HCT116 (cell line): ENCODE measurements around the gene CENPF. TPM values are rescaled to one million over a fixed set of nuclear protein-coding genes. Genes with fewer than 3 reads are reported as not detected.
A peak's percentile ranks its signal among the peaks of the same experiment; 100 is the strongest.

Source experiments
- ATAC-seq: fragments of 200-7000 bp; cut with Tn5 transposase; 2 replicates; pipeline ENCODE4 v1.9.1; 2020; ENCODE audit warnings: mild to moderate bottlenecking, moderate library complexity
- BruUV-seq: library from RNA; stranded (reverse); fragments of 400-500 nt; replicated peaks from 2 replicates; lab custom pipeline; 2021; lab: Mats Ljungman, UMichigan
- CTCF ChIA-PET: fragments of 300-600 bp; sonication (Branson Sonifier 250); formaldehyde crosslinking; loops from one replicate; lab custom pipeline; 2021; ENCODE audit warnings: antibody characterized with exemption; lab: Charles Lee
- POLR2A ChIA-PET: fragments of 300-600, 350-600 bp; sonication (Branson Sonifier 250); formaldehyde crosslinking; loops from one replicate; lab custom pipeline; 2021; ENCODE audit warnings: antibody characterized with exemption; lab: Charles Lee
- RAD21 ChIA-PET, 2 experiments: fragments of 300-600 bp; sonication (Branson Sonifier 250); formaldehyde crosslinking; loops; one replicate each; lab custom pipeline; 2023; ENCODE audit warnings: low total read pairs in 2 of 2; ENCODE audit not compliant: uncharacterized antibody in 2 of 2, unreplicated experiment in 2 of 2, low non-redundant PET in 1 of 2; lab: Charles Lee
- DNase-seq: peaks from one replicate; pipeline ENCODE4 v3.0.0-alpha.2; 2010; ENCODE audit warnings: low read depth, low spot score
- H2AFZ ChIP-seq: fragments of 200-600 bp; shearing (Covaris generic), sonication (generic); 2 replicates; pipeline ENCODE4 v1.6.1; 2017; ENCODE audit warnings: low read depth, mixed run types, mixed read lengths, antibody characterized with exemption, low read length; ENCODE audit not compliant: poor library complexity, severe bottlenecking
- H3K27ac ChIP-seq: 2 replicates; pipeline ENCODE4 v1.5.1; 2012; ENCODE audit warnings: low read depth, low read length
- H3K27me3 ChIP-seq: fragments of 200-600 bp; sonication (generic); 2 replicates; pipeline ENCODE4 v1.6.1; 2016; ENCODE audit warnings: mixed run types, low read length, mixed read lengths; ENCODE audit not compliant: insufficient read depth
- H3K36me3 ChIP-seq, 2 experiments: fragments of 200-500 bp in 1 of 2; fragments of 200-600 bp in 1 of 2; sonication (Bioruptor generic) in 1 of 2; sonication (generic) in 1 of 2; 2 replicates each; pipeline versions ENCODE4 v1.5.1 to v1.6.1; 2014 to 2016; ENCODE audit warnings: low read length in 2 of 2, inconsistent platforms in 1 of 2, mixed read lengths in 1 of 2, mixed run types in 1 of 2; ENCODE audit not compliant: insufficient read depth in 2 of 2, control insufficient read depth in 1 of 2
- H3K4me1 ChIP-seq, 2 experiments: fragments of 200-600 bp in 1 of 2; sonication (generic) in 1 of 2; 2 replicates each; pipeline versions ENCODE4 v1.5.1 to v1.6.1; 2012 to 2017; ENCODE audit warnings: low read length in 2 of 2, inconsistent platforms in 1 of 2, mild to moderate bottlenecking in 1 of 2, mixed read lengths in 1 of 2, mixed run types in 1 of 2, moderate library complexity in 1 of 2; ENCODE audit not compliant: insufficient read depth in 2 of 2, control insufficient read depth in 1 of 2
- H3K4me2 ChIP-seq: fragments of 200-600 bp; sonication (generic); 2 replicates; pipeline ENCODE4 v1.6.1; 2017; ENCODE audit warnings: mixed run types, low read length, mixed read lengths
- H3K4me3 ChIP-seq, 2 experiments: fragments of 200-600 bp in 1 of 2; sonication (generic) in 1 of 2; replicated peaks in 1 of 2; 2 replicates each; pipeline ENCODE4 v1.5.1; 2011 to 2016; ENCODE audit warnings: low read length in 2 of 2, control low read depth in 1 of 2, low read depth in 1 of 2, mild to moderate bottlenecking in 1 of 2, mixed read lengths in 1 of 2, mixed run types in 1 of 2
- H3K79me2 ChIP-seq: fragments of 200-600 bp; sonication (generic); 2 replicates; pipeline ENCODE4 v1.6.1; 2017; ENCODE audit warnings: mild to moderate bottlenecking, mixed run types, low read length, moderate library complexity, mixed read lengths; ENCODE audit not compliant: insufficient read depth
- H3K9ac ChIP-seq: fragments of 200-600 bp; sonication (generic); 2 replicates; pipeline ENCODE4 v1.6.1; 2016; ENCODE audit warnings: low read length, mixed read lengths
- H3K9me2 ChIP-seq: fragments of 200-600 bp; sonication (generic), shearing (Covaris generic); 2 replicates; pipeline ENCODE4 v1.6.1; 2017; ENCODE audit warnings: mixed run types, mild to moderate bottlenecking, moderate library complexity; ENCODE audit not compliant: insufficient read depth
- H3K9me3 ChIP-seq, 2 experiments: fragments of 200-500 bp in 1 of 2; fragments of 200-600 bp in 1 of 2; sonication (Bioruptor generic) in 1 of 2; sonication (generic) in 1 of 2; 2 replicates each; pipeline ENCODE4 v1.6.1; 2014 to 2017; ENCODE audit warnings: low read length in 2 of 2, mixed read lengths in 2 of 2, inconsistent platforms in 1 of 2, low read depth in 1 of 2, mild to moderate bottlenecking in 1 of 2, mixed run types in 1 of 2, moderate library complexity in 1 of 2; ENCODE audit not compliant: control insufficient read depth in 1 of 2, insufficient read depth in 1 of 2
- H4K20me1 ChIP-seq: fragments of 200-600 bp; sonication (generic), shearing (Covaris generic); 2 replicates; pipeline ENCODE4 v1.6.1; 2017; ENCODE audit warnings: mixed run types, mild to moderate bottlenecking, moderate library complexity; ENCODE audit not compliant: insufficient read depth
- CBX3 ChIP-seq: IDR thresholded peaks from 2 replicates; pipeline ENCODE4 v1.6.1; 2012; ENCODE audit warnings: low read depth
- CEBPB ChIP-seq: IDR thresholded peaks from 2 replicates; pipeline ENCODE4 v1.6.1; 2012; ENCODE audit warnings: low read depth
- EGR1 ChIP-seq: IDR thresholded peaks from 2 replicates; pipeline ENCODE4 v1.6.1; 2012; ENCODE audit warnings: low read depth
- ELF1 ChIP-seq: IDR thresholded peaks from 2 replicates; pipeline ENCODE4 v1.6.1; 2012; ENCODE audit warnings: low read depth, borderline replicate concordance
- EZH2 ChIP-seq: fragments of 200-600 bp; sonication (generic); IDR thresholded peaks from 2 replicates; pipeline ENCODE4 v1.6.1; 2017; ENCODE audit warnings: antibody characterized with exemption, mixed run types
- FOSL1 ChIP-seq: IDR thresholded peaks from 2 replicates; pipeline ENCODE4 v1.6.1; 2012; ENCODE audit warnings: low read depth
- POLR2AphosphoS5 ChIP-seq: IDR thresholded peaks from 2 replicates; pipeline ENCODE4 v1.6.1; 2011; ENCODE audit warnings: mild to moderate bottlenecking, low read depth, low read length, moderate library complexity
- RAD21 ChIP-seq: IDR thresholded peaks from 2 replicates; pipeline ENCODE4 v1.6.1; 2012; ENCODE audit warnings: low read depth, mild to moderate bottlenecking
- SRF ChIP-seq: IDR thresholded peaks from 2 replicates; pipeline ENCODE4 v1.6.1; 2012; ENCODE audit warnings: low read depth
- YY1 ChIP-seq: IDR thresholded peaks from 2 replicates; pipeline ENCODE4 v1.6.1; 2011; ENCODE audit warnings: low read length, low read depth, moderate library complexity, mild to moderate bottlenecking; ENCODE audit not compliant: insufficient replicate concordance; ENCODE audit errors: extremely low read depth
- intact Hi-C: fragments of 100-400 bp; cut with micrococcal nuclease; formaldehyde crosslinking; loops from 2 replicates; pipeline ENCODE4 v1.10.0; 2022
- total RNA-seq: library from RNA; stranded (reverse); gene quantifications from one replicate; pipeline ENCODE4 v1.2.1, GENCODE V29; 2021; ENCODE audit not compliant: unreplicated experiment
- TF ChIP-seq, protein P1 (sequence below): IDR thresholded peaks from 2 replicates; pipeline ENCODE4 v1.6.1; 2011; ENCODE audit warnings: mild to moderate bottlenecking, low read length, moderate library complexity; ENCODE audit not compliant: insufficient replicate concordance; ENCODE audit errors: extremely low read depth
- TF ChIP-seq, protein P2 (sequence below): IDR thresholded peaks from 2 replicates; pipeline ENCODE4 v1.6.1; 2012
- TF ChIP-seq, protein P3 (sequence below): IDR thresholded peaks from 2 replicates; pipeline ENCODE4 v1.6.1; 2012; ENCODE audit warnings: low read depth

The CENPF gene
- total RNA-seq, 1 experiment from 2014 or later: 120 TPM

DNA sequence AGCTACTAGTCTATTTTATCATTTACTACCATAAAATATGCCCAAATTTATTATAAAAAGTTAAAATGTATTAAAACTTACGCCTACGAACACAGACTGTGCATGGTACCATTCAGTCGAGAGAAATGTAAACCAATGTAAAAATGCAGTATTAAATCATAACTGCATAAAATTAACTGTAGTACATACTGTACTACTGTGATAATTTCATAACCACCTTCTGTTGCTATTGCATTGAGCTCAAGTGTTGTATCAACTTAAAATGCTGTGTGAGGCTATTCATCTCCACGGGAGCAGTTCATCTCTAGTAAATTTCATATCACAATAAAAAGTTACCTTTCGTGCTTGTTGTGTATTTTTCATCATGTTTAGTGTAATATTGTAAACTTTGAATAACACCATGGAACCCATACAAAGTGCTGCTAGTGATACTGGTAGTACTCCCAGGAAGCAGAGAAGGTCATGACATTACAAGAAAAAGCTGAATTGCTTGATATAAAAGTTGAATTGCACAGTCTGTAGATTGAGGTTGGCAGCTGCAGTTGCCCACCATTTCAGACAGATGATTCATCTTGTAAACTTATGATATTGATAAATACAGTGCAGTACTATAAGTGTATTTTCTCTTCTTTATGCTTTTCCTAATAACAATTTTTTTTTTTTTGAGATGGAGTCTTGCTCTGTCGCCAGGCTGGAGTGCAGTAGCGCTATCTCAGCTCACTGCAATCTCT is 19.0 kb upstream of the CENPF start (continued):
- TF ChIP-seq, protein P1, sequence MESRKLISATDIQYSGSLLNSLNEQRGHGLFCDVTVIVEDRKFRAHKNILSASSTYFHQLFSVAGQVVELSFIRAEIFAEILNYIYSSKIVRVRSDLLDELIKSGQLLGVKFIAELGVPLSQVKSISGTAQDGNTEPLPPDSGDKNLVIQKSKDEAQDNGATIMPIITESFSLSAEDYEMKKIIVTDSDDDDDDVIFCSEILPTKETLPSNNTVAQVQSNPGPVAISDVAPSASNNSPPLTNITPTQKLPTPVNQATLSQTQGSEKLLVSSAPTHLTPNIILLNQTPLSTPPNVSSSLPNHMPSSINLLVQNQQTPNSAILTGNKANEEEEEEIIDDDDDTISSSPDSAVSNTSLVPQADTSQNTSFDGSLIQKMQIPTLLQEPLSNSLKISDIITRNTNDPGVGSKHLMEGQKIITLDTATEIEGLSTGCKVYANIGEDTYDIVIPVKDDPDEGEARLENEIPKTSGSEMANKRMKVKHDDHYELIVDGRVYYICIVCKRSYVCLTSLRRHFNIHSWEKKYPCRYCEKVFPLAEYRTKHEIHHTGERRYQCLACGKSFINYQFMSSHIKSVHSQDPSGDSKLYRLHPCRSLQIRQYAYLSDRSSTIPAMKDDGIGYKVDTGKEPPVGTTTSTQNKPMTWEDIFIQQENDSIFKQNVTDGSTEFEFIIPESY: no peak
- TF ChIP-seq EZH2 (no peak), POLR2AphosphoS5 (no peak), ELF1 (no peak), FOSL1 (no peak), CBX3 (no peak), SRF (no peak)

DNA sequence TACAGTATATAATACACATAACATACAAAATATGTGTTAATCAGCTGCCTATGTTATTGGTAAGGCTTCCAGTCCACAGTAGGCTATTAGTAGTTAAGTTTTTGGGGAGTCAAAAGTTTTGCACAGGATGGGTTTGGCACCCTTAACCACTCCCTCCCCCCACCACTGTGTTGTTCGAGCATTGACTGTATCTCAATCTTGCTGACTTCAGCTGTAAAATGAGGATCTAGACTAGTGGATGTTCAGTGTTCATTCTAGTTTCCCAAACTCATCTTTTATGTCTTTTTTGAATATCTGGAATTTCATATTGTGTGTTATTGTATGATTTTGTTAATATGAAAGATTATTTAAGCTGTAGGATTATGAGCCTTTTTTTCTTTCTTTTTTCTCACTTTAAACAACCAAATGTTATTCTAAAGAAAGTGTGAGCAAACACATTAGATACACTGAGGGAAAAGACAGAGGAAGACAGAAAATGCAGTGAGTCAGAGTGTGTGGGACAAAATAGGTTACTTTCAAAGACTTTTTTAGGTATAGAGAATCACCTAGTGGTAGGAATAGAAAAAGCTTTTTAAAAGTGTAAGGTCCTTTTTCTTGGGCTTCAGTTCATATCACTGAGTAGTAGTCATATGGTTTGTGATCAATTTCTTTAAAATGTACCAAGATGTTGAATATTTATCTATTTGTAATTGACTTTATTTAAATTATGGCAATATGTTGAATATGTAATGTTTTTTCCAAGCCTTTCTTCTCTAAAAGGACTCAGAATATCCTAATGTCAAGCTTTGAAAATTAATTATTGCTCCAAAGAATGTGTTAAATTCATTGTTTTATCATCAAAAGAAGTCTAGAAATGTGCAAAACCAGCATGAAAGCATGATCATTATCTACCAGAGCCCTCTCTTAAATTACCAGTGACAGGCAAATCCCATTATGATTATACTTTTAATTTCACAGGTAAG is 17.9 kb upstream of the CENPF start:
- ATAC-seq: peak; percentile 76
- POLR2A ChIA-PET: interaction anchor here (1.2 kb wide), 1 partner anchor 371 kb away, joined by 3 read pairs; no protein-coding TSS in a partner anchor
- H3K4me2 ChIP-seq: 0 out of 2 replicates have a peak overlapping the region, but pooled peaks have one; percentile 0
- no peak for TF ChIP-seq YY1
- TF ChIP-seq, protein P1: no peak
- no peak for TF ChIP-seq POLR2AphosphoS5
- TF ChIP-seq, protein P2, sequence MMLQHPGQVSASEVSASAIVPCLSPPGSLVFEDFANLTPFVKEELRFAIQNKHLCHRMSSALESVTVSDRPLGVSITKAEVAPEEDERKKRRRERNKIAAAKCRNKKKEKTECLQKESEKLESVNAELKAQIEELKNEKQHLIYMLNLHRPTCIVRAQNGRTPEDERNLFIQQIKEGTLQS: no peak
- 0 out of 2 replicates have a peak, but pooled peaks have one; percentile 24 for TF ChIP-seq EGR1
- TF ChIP-seq CEBPB: no peak
- TF ChIP-seq, protein P3, sequence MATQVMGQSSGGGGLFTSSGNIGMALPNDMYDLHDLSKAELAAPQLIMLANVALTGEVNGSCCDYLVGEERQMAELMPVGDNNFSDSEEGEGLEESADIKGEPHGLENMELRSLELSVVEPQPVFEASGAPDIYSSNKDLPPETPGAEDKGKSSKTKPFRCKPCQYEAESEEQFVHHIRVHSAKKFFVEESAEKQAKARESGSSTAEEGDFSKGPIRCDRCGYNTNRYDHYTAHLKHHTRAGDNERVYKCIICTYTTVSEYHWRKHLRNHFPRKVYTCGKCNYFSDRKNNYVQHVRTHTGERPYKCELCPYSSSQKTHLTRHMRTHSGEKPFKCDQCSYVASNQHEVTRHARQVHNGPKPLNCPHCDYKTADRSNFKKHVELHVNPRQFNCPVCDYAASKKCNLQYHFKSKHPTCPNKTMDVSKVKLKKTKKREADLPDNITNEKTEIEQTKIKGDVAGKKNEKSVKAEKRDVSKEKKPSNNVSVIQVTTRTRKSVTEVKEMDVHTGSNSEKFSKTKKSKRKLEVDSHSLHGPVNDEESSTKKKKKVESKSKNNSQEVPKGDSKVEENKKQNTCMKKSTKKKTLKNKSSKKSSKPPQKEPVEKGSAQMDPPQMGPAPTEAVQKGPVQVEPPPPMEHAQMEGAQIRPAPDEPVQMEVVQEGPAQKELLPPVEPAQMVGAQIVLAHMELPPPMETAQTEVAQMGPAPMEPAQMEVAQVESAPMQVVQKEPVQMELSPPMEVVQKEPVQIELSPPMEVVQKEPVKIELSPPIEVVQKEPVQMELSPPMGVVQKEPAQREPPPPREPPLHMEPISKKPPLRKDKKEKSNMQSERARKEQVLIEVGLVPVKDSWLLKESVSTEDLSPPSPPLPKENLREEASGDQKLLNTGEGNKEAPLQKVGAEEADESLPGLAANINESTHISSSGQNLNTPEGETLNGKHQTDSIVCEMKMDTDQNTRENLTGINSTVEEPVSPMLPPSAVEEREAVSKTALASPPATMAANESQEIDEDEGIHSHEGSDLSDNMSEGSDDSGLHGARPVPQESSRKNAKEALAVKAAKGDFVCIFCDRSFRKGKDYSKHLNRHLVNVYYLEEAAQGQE: no peak
- TF ChIP-seq RAD21: peak; percentile 95

More for the DNA sequence above, 17.9 kb upstream of the CENPF start:
- Histone ChIP-seq H3K9ac (no peak overlapping the region), H3K27ac (no peak overlapping the region), H3K36me3 (no peaks in the 10 kb centered on the region), H3K9me2 (no peaks in the 10 kb centered on the region), H3K9me3 (no peaks in the 10 kb centered on the region), H3K27me3 (no peaks in the 10 kb centered on the region), H2AFZ (peak overlapping the region; percentile 67), H4K20me1 (no peaks in the 10 kb centered on the region), H3K79me2 (no peaks in the 10 kb centered on the region), H3K4me1 (peaks cover 12 to 22% of the 10 kb centered on the region in 2 experiments), H3K4me3 (no peak overlapping the region)
- ChIA-PET CTCF (interaction anchor here (0.7 to 8.7 kb wide), 12 partner anchors 9 to 371 kb away, joined by 3 to 130 read pairs (median 5); partner anchors contain the start of gene PTPN14), RAD21 (interaction anchor here (0.6 to 2.5 kb wide), 4 partner anchors 77 to 253 kb away, joined by 4 to 15 read pairs (median 8); no protein-coding TSS in a partner anchor)
- no TSS peak for BruUV-seq
- intact Hi-C loops: loop anchor here (1.0 to 2.0 kb wide), 4 partner anchors 34 to 370 kb away; partner anchors contain the start of gene PTPN14
- DNase-seq: peak; percentile 40
